HG02885 (cell line): ENCODE measurements around the gene TMEM8B.
"Not testable (repeated sequence)": the region's sequence is repeated elsewhere in the genome, so short reads cannot be mapped to it uniquely, and the experiment has no call there.

Source experiments
- ATAC-seq: cut with Tn5 transposase; IDR thresholded peaks from one replicate; pipeline ENCODE4 v1.9.1; 2021; ENCODE audit warnings: mild to moderate bottlenecking; ENCODE audit not compliant: unreplicated experiment, poor library complexity

The TMEM8B gene

DNA sequence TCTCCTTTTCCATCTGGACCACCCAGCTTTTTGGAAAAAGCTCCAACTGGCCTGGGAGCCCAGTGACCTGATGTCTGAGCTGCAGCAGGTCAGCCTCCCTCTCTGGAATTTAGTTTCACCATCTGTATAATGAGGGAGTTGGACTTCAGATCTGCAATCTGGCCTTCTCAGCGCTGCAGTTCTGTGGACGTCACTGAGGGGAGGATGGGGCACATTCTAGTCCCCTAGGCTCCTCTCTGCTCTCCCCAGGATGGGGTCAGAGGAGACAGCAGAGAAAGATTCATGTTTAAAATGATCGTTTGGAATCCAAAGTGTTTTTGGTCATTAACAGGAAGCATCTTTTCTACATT, 30.9 kb downstream of the TMEM8B start:
- no peak for ATAC-seq

DNA sequence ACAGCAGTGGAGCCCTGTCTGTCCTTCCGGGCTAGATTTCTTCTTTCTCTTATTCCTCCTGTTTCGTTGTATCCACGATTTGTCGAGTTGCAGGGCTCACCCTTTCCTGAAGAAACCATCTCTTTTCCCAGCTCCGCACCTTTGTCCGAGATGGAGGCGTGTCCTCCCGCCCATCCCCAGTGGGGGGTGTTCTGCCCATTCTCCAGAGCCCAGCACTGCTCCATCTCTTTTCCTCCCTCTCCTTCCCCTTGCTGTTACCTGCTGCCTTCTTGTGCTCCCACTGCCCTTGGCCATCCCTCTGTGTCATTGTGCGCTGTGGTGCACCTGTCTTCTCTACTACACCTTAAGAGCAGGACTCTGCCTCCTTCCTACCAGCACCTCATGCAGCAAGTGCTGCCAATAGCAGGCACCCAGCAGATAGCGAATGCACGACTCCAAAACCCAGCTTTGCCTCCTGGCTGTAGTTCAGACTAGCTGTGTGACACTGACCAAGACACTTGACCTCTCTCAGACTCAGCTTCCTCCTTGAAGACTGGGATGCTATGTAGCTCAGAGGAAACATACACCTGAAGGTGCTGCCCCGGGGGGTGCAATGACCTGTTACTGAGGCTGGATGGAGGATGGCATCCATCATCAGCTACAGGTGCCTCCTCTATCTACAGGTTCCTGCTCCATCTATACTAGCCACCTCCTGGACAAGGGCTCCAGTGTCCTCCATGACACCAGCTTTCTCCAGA, 32.3 kb downstream of the TMEM8B start:
- no peak for ATAC-seq

DNA sequence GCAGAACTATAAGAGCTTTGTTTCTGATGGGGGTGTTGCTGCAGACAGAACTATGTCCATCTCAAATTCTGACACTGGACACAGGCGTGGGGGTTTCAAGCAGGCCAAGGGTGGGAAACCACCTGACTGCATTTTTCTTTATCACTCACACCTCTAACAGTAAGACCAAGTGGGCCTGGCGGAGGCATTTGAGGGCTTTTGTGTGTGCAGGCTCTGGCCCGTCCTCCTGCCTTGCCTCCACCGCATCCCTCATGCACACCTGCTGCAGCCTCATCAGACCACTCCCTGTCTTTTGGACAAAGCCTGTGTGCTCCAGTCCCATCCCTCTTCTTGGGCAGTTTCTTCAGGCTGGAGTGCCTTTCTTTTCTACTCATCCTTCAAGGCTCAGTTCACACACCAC, 33.3 kb downstream of the TMEM8B start:
- no peak for ATAC-seq

DNA sequence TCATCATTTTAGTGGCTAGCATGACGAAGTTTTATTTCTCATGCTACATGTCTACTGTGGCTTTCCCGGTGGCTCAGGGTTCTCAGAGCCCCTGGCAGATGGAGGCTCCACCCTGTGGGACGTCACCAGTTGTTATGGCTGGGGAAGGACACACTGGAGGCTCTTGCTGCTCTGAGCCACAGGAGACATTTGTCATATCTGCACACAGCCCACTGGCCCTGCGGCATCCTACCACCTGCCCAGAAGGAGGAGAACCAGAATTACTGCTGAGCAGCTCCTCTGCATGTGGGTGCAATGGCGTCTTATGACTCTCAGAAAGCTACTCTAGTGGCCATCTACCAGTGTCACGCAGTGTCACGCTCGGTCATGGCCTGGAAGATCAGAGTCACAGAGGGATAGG, 34.6 kb downstream of the TMEM8B start:
- no peak for ATAC-seq

DNA sequence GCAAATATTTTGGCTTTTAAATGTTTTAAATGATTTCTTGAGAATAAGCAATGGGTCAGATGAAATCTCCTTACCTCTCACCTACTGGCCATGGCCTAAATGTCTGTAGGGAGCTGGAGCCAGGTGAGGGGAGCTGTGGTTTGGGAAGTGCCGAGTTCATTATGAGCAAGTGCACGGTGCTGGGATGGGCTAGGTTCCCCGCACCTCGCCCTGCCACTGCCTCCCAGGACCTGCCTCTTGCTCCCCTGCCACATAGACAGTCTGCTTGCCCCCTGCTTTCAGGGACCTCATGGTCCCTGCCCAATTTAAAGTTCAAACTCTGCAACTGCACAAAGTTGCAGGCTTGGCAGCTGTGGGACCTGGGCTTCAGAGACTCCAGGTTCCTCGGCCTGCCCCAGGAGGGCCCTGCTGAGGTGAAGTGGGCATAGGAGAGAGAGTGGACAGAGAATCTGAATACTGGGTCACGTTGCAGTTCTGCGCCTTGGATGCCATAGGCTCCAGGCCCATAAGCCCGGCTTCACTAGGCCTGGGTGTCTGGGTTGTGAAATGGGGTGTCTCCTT, 35.7 kb downstream of the TMEM8B start:
- no peak for ATAC-seq

DNA sequence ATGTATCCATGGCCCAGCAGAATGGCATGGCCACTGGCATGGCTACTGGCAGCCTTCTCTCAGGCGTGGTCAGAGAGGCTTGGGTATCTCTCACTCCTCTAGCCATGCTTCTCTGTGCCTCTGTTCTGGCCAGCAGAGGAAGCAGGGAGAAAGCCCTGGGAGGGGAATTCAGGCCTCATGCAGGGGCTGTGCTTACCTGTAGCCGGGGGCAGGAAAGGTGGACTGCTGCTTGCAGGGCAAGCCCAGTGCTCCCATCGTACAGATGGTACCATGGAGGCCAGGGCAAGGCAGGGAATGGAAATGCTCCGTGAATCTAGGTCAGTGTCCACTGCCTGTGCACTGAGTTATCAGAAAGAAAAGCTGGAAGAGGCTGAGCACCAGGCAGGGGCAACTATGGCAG, 38.5 kb downstream of the TMEM8B start:
- no peak for ATAC-seq

DNA sequence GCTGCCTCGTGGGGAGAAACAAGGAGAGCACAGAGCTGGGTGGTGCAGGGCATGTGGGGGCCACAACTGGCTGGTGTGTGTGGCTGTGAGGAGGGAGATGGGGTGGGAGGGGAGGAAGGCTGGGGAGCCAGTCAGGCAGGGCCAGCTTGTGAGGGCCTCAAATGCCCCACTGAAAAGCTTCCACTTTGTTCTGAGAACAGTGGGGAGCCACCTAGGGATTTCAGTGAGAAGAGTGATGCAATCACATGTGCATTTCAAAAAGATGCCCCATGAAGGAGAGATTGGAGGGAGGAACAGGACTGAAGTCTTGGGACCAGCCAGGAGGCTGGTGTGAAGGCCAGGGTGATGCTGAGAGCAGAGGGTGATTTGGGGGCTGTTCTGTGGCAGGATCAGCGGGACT, 39.9 kb downstream of the TMEM8B start:
- ATAC-seq = no peak

DNA sequence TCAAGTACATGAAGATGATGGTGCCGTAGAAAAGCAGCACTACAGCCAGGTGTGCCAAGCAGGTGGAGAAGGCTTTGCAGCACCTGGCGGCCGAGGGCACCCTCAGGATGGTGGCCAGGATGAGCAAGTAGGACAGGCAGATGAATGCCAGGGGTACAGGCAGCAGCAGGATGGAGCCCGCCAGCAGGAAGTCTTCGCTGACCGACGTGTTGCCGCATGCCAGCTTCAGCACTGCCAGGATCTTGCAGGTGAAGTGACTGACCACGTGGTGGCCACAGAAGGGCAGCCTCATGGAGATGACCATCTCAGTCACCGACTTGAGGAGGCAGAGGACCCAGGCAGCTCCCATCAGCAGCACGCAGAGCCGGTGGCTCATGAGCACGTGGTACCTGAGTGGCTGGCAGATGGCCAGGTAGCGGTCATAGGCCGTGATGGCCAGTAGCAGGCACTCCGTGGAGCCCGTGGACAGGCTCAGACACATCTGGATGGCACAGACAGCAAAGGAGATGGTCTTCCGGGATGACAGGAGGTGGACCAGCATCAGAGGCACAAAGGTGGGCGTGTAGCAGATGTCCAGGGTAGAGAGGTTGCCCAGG, 40.7 kb downstream of the TMEM8B start:
- ATAC-seq = no peak

DNA sequence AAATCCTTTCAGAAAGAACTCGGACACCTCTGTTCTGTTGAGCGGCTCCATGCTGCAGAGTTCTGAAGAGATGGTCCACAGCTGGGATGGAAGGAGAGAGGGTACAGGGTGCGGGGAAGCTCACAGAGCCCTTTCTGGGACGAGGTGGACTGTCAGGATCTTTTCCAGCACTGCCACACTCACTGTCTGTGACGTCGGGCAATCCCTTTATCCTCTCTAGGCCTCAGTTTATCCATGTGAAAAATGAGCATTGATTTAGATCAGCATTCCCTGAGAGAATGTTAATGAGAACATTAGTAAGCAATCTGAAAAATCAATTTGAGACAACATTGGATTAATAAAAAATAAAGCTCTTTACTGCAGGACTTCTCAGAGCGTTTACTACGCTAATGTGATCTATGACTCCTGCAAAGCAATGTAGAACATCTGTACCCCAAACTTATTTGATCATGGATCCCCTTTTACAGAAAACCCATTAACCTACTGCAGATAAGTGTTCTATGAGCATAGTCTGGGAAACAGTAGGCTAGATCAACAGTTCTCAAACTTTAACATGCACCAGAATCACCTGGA, 41.4 kb downstream of the TMEM8B start, which contains the start of gene OR13J1:
Gene OR13J1, minus strand, starts transcription at position 51 of the 573 bp plus-strand sequence. Its CDS starts 0 bp downstream, at position 51.
- ATAC-seq = no peak

DNA sequence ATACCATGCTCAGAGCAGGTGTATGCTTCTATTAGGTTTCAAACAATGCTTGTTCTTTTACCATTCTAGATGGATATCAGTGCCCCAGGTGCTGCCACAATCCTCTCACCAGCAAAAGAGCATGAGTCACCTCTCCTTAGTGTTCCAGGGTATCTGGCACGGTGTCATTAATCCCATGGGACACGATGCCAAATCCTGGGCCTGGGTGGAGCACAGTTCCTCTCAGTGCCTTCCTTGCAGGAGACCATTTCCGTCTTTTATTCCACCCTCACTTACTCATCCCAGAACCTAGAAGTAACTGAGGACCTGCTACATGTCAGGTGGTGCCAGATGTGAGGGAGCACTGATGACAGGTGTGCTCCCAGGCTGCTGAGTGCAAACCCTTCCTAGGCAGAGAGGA, 42.5 kb downstream of the TMEM8B start:
- no peak for ATAC-seq

DNA sequence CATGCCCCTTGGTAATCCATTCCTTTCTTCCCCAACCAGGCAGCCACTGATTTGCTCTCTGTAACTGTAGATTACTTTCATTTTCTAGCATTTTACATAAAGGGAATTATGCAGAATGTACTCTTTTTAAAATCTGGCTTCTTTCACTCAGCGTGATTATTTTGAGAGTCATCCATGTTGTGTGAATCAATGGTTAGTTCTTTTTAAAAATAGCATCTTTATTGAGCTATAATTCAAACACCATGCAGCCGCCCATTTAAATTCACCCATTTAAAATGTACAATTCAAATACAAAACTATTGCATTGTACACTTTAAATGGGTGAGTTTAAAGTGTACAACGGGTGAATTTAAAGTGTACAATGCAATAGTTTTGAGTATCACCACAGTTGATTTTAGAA, 43.5 kb downstream of the TMEM8B start:
- no peak for ATAC-seq

DNA sequence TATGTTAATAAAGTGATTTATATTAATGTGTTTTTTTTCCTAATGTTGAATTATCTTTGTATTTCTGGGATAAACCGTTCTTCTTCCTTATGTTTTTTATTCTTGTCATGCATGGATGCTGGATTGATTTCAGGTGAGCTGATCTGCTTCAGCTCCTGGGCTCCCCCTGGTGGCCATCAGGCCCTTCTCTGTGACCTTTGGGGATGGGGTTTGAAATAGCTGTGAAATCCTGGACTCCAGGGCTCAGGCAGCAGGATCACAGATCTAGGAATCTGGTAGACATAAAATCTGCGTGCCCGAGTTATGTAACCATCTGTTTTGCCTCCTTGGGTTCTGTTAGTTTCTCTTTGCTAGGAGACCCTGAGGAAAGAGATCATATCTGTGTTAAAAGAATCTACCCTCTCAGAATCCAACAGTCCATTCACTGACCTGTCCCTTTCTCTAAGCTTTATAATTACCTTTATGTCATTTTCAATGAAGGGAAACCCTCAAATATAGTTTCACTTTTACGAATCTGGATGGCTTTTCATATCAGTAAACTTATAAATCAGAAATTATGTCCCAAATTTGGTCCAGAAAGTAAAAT, 53.3 kb downstream of the TMEM8B start:
- ATAC-seq = no peak

DNA sequence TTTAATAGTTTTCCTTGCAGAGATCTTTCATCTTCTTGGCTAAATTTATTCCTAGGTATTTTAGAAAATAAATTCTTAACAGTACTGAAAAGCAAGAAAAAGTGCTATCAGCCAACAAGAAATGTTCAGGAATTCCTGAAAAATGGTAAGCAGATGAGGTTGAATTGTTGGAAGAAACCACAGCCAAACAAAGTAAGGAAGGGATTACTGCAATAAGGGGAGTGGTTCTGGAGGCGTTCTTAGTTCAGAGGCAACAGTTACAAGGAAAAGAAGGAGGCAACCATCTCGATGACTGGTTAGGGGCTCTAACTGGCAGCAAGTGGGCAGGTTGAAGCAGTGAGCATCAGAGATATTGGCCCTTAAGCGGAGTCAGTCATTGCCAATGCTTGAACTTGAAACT, 54.0 kb downstream of the TMEM8B start:
- no peak for ATAC-seq

DNA sequence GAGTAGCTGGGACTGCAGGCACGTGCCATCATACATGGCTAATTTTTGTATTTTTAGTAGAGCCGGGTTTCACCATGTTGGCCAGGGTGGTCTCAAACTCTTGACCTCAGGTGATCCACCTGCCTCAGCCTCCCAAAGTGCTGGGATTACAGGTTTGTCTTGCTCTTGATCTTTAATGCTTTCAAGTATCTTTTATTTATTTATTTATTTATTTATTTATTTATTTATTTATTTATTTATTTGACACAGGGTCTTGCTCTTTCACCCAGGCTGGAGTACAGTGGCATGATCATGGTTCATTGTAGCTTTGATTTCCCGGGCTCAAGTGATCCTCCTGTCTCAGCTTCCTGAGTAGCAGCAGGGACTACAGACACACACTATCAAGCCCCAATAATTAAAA, 55.9 kb downstream of the TMEM8B start:
- not testable (repeated sequence) for ATAC-seq

DNA sequence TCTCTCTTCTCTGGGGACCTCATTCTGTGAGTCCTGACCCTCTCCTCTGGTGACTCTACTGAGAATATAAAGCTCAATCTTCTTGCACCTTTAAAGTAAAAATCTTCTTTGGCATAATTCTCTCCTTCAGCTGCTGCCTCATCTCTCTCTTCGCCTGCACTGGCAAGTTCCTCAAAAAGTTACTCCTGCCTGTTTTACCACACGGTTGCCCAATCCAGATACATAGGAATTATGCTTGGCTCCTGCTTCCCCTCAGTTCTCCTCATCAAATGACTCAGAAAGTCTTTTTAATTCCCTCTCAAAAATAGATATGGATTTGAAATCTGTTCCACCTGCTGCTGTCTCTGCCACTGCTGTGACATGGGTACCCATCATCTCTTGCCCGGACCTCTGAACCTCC, 62.6 kb downstream of the TMEM8B start:
- no peak for ATAC-seq

DNA sequence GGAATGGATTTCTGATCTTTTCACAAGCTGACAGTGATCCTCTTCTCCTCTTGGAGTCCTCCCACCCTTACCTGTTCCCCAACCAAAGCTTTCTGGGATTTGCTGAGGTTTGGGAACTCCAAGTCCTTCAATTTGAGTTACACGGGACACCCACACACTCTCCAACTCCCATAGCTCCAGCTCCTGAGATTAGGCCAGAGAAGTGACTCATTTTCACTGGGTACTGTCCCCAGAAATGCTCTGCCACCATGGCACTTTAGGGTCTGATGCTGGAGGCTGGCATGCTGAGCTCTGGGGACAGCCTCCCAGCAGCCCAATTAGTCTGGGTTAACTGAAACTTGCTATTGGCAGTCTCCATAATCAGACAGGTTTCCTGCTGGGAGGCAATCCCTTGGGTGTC, 63.0 kb downstream of the TMEM8B start:
- ATAC-seq = no peak

DNA sequence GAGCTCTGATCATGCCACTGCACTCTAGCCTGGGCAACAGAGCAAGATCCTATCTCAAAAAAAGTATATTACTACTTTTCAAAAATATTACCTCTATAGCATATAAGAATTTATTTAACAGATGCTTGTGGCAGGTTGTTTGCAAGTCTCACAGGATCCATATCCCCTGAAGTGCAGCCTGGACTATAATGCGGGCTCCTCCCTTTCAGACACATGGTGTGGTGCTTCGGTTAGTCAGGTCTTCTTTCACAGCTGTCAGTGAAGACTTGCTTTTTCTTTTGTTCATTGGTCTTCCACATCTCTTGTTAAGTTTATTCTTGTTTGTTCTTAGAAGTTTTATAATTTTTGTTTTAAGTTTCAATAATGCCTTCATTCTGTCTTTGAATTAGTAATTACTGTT, 67.5 kb downstream of the TMEM8B start:
- ATAC-seq = no peak

DNA sequence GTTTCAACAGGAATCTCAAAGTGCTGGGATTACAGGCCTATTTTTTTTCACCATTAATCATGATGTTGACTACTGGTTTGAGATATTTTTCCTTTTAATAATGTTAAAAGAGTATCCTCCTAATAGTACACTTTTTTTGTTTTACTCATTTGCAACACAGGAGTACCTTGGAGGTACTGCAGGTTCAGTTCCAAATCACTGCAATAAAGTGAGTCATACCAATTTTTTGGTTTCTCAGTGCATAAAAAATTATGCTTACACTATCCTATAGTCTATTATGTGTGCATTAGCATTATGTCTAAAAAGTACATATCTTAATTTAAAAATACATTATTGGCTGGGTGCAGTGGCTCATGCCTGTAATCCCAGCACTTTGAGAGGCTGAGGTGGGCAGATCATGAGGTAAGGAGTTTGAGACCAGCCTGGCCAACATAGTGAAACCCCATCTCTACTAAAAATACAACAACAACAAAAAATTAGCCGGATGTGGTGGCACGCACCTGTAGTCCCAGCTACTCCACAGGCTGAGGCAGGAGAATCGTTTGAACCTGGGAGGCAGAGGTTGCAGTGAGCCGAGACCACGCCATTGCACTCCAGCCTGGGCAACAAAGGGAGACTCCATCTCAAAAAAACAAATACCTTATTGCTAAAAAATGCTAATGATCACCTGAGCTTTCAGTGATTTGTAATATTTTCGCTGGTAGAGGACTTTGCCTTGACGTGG, 68.5 kb downstream of the TMEM8B start:
- not testable (repeated sequence) for ATAC-seq

DNA sequence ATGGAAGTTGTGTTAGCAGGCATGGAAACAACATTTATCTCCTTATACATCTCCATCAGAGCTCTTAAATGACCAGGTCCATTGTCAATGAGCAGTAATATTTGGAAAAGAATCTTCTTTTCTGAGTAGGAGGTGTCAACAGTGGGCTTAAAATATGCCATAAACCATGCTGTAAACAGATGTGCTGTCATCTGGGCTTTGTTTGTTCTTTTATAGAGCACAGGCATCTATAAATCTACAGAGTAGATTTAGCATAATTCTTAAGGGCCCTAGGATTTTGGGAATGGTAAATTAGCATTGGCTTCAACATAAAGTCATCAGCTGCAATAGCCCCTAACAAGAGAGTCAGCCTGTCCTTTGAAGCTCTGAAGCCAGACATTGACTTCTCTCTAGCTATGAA, 69.3 kb downstream of the TMEM8B start:
- ATAC-seq = no peak

DNA sequence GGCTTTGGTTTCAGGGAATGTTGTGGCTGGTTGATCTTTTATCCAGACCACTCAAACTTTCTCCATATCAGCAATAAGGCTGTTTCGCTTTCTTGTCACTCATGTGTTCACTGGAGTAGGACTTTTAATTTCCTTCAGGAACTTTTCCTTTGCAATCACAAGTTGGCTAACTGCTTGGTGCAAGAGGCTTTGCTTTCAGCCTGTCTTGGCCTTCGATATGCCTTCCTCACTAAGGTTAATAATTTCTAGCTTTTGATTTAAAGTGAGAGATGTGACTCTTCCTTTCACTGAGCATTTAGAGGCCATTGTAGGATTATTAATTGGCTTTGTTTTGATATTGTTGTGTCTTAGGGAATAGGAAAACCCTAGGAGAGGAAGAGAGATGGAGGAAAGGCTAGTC, 70.0 kb downstream of the TMEM8B start:
- no peak for ATAC-seq

DNA sequence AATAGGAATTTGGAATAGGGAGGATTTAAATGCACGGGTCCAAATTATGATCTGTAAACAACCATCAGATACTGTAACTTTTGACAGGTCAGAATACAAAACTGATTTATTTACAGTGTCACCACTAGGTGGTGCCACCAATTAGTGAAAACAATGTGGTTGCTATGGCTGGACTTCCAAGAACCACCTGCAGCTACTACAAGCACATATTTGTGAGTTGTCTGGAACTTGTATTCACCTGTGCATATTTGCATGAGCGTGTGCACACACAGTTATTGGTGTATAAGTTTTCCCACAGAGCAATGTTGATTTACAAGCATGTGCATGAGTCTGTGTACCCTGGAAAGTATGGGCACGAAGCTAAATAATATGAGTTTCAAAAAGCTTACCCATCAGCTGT, 74.0 kb downstream of the TMEM8B start:
- ATAC-seq = no peak
